Astrocyte (in vitro differentiated cells and primary cell): ENCODE data around the gene TELO2. TPM values are rescaled to one million over a fixed set of nuclear protein-coding genes. Genes with fewer than 3 reads are reported as not detected.

Source experiments
- DNase-seq: peaks from one replicate; pipeline ENCODE4 v3.0.0-alpha.2; 2010; ENCODE audit warnings: low read depth
- FAIRE-seq: peaks from 2 replicates; lab custom pipeline; 2011; peaks lifted over from hg19 to GRCh38; lab: Jason Lieb, UNC
- H2AFZ ChIP-seq: 2 replicates; pipeline ENCODE4 v1.6.0; 2012; ENCODE audit warnings: low read depth, low read length, inconsistent platforms
- H3K27ac ChIP-seq: 2 replicates; pipeline ENCODE4 v1.5.1; 2011; ENCODE audit warnings: low read depth, low read length, inconsistent platforms
- H3K27me3 ChIP-seq: 2 replicates; pipeline ENCODE4 v1.6.0; 2011; ENCODE audit warnings: low read length, inconsistent platforms; ENCODE audit not compliant: insufficient read depth
- H3K36me3 ChIP-seq: 2 replicates; pipeline ENCODE4 v1.5.1; 2011; ENCODE audit warnings: low read length, inconsistent platforms; ENCODE audit not compliant: insufficient read depth
- H3K4me1 ChIP-seq: 2 replicates; pipeline ENCODE4 v1.5.1; 2011; ENCODE audit warnings: low read length, inconsistent platforms; ENCODE audit not compliant: insufficient read depth
- H3K4me2 ChIP-seq: 2 replicates; pipeline ENCODE4 v1.6.0; 2012; ENCODE audit warnings: low read length, inconsistent platforms
- H3K4me3 ChIP-seq: 2 replicates; pipeline ENCODE4 v1.5.1; 2011; ENCODE audit warnings: low read depth, mild to moderate bottlenecking, low read length, inconsistent platforms; ENCODE audit not compliant: insufficient read depth
- H3K79me2 ChIP-seq: 2 replicates; pipeline ENCODE4 v1.6.0; 2012; ENCODE audit warnings: mild to moderate bottlenecking, low read length, inconsistent platforms; ENCODE audit not compliant: insufficient read depth
- H3K9ac ChIP-seq: 2 replicates; pipeline ENCODE4 v1.6.0; 2012; ENCODE audit warnings: mild to moderate bottlenecking, low read length, inconsistent platforms
- H3K9me3 ChIP-seq: 2 replicates; pipeline ENCODE4 v1.5.1; 2012; ENCODE audit warnings: low read depth, mild to moderate bottlenecking, low read length, inconsistent platforms; ENCODE audit not compliant: insufficient read depth
- H4K20me1 ChIP-seq: 2 replicates; pipeline ENCODE4 v1.6.0; 2012; ENCODE audit warnings: low read length, inconsistent platforms; ENCODE audit not compliant: insufficient read depth
- H3K27ac Mint-ChIP-seq: one replicate; pipeline ENCODE4 v1.8.0; 2021; ENCODE audit warnings: mild to moderate bottlenecking, mixed read lengths; ENCODE audit not compliant: unreplicated experiment
- H3K27me3 Mint-ChIP-seq: one replicate; pipeline ENCODE4 v1.8.0; 2021; ENCODE audit warnings: low read depth, mixed read lengths; ENCODE audit not compliant: unreplicated experiment
- H3K36me3 Mint-ChIP-seq: one replicate; pipeline ENCODE4 v1.8.0; 2021; ENCODE audit warnings: low read depth, mixed read lengths; ENCODE audit not compliant: unreplicated experiment
- H3K4me1 Mint-ChIP-seq: one replicate; pipeline ENCODE4 v1.8.0; 2021; ENCODE audit warnings: low read depth, mixed read lengths; ENCODE audit not compliant: unreplicated experiment
- H3K4me3 Mint-ChIP-seq: one replicate; pipeline ENCODE4 v1.8.0; 2021; ENCODE audit warnings: mild to moderate bottlenecking, moderate library complexity, mixed read lengths; ENCODE audit not compliant: unreplicated experiment
- H3K9me3 Mint-ChIP-seq: one replicate; pipeline ENCODE4 v1.8.0; 2021; ENCODE audit warnings: mild to moderate bottlenecking, mixed read lengths; ENCODE audit not compliant: unreplicated experiment
- CTCF ChIP-seq: IDR thresholded peaks from 2 replicates; pipeline ENCODE4 v1.5.1; 2011; ENCODE audit warnings: low read depth, mild to moderate bottlenecking, inconsistent platforms, low read length, moderate library complexity; ENCODE audit not compliant: insufficient read depth
- EZH2 ChIP-seq: IDR thresholded peaks from 2 replicates; pipeline ENCODE4 v1.6.1; 2012; ENCODE audit warnings: mild to moderate bottlenecking, low read length, inconsistent platforms; ENCODE audit not compliant: insufficient read depth
- total RNA-seq: library from RNA; stranded (reverse); gene quantifications from 2 replicates; pipeline ENCODE4 v1.2.1, GENCODE V29; 2021

Gene TELO2
- total RNA-seq, 1 donor from 2014 or later = 21.1 TPM

GRCh38 chr16:1546430-1546829 lies 53.3 kb downstream of the TELO2 start:
- Histone ChIP-seq H3K36me3 (no peaks in the 10 kb centered on the region), H3K79me2 (no peaks in the 10 kb centered on the region), H3K27ac (no peak overlapping the region), H3K9ac (no peak overlapping the region), H3K27me3 (no peaks in the 10 kb centered on the region), H4K20me1 (peaks cover 2% of the 10 kb centered on the region), H3K4me1 (peaks cover 17% of the 10 kb centered on the region), H3K4me2 (no peak overlapping the region), H3K9me3 (no peaks in the 10 kb centered on the region), H3K4me3 (no peak overlapping the region), H2AFZ (no peak overlapping the region)
- DNase-seq (no peak), FAIRE-seq (no peak)
- Mint-ChIP-seq H3K27ac (no peak overlapping the region), H3K27me3 (no peaks in the 10 kb centered on the region), H3K36me3 (peaks cover 12% of the 10 kb centered on the region), H3K9me3 (no peaks in the 10 kb centered on the region), H3K4me3 (no peak overlapping the region), H3K4me1 (peaks cover 12% of the 10 kb centered on the region)
- no peak for TF ChIP-seq EZH2
- no peak for TF ChIP-seq CTCF

GRCh38 chr16:1548233-1548632 lies 55.1 kb downstream of the TELO2 start:
- FAIRE-seq (no peak), DNase-seq (peak; percentile 4)
- H2AFZ ChIP-seq = no peak overlapping the region
- H3K4me3 Mint-ChIP-seq = no peak overlapping the region
- H3K27me3 ChIP-seq = no peaks in the 10 kb centered on the region
- no peaks in the 10 kb centered on the region for H3K9me3 Mint-ChIP-seq
- H3K27me3 Mint-ChIP-seq = no peaks in the 10 kb centered on the region
- peaks cover 10% of the 10 kb centered on the region for H3K4me1 Mint-ChIP-seq
- H3K9ac ChIP-seq = no peak overlapping the region
- peaks cover 11% of the 10 kb centered on the region for H3K4me1 ChIP-seq
- H3K27ac Mint-ChIP-seq = no peak overlapping the region
- H3K4me2 ChIP-seq = peak overlapping the region; percentile 25
- no peak overlapping the region for H3K27ac ChIP-seq
- TF ChIP-seq CTCF = no peak
- no peak for TF ChIP-seq EZH2
- no peaks in the 10 kb centered on the region for H3K36me3 ChIP-seq
- H3K36me3 Mint-ChIP-seq = peaks cover 13% of the 10 kb centered on the region
- peaks cover 2% of the 10 kb centered on the region for H4K20me1 ChIP-seq
- H3K79me2 ChIP-seq = no peaks in the 10 kb centered on the region
- H3K9me3 ChIP-seq = no peaks in the 10 kb centered on the region
- H3K4me3 ChIP-seq = no peak overlapping the region

- H3K9me3 Mint-ChIP-seq = no peaks in the 10 kb centered on the region
- H3K36me3 Mint-ChIP-seq = peaks cover 13% of the 10 kb centered on the region
- Histone ChIP-seq H2AFZ (no peak overlapping the region), H4K20me1 (peaks cover 2% of the 10 kb centered on the region), H3K79me2 (no peaks in the 10 kb centered on the region), H3K9ac (no peak overlapping the region), H3K4me2 (no peak overlapping the region), H3K36me3 (no peaks in the 10 kb centered on the region), H3K27ac (no peak overlapping the region), H3K4me3 (no peak overlapping the region), H3K4me1 (peaks cover 11% of the 10 kb centered on the region), H3K9me3 (no peaks in the 10 kb centered on the region), H3K27me3 (no peaks in the 10 kb centered on the region)
- no peaks in the 10 kb centered on the region for H3K27me3 Mint-ChIP-seq
- no peak overlapping the region for H3K4me3 Mint-ChIP-seq
- TF ChIP-seq CTCF = no peak
- TF ChIP-seq EZH2 = no peak
- DNase-seq (no peak), FAIRE-seq (no peak)
- H3K27ac Mint-ChIP-seq = no peak overlapping the region
- peaks cover 5% of the 10 kb centered on the region for H3K4me1 Mint-ChIP-seq
These were observed 55.6 kb downstream of the TELO2 start for GRCh38 chr16:1548727-1549126.
